Neural cell (in vitro differentiated cells): Measurements from ENCODE around the gene ADORA2B.

ENCODE experiments used
- CTCF ChIP-seq: fragments of 450-650 bp; IDR thresholded peaks from 2 replicates; pipeline ENCODE4 v1.5.1; 2014; ENCODE audit warnings: antibody characterized with exemption, mild to moderate bottlenecking, moderate library complexity; ENCODE audit not compliant: poor library complexity, severe bottlenecking
- EP300 ChIP-seq: fragments of 450-650 bp; conservative IDR thresholded peaks from 2 replicates; pipeline ENCODE4 v1.6.1; 2014; ENCODE audit warnings: antibody characterized with exemption, mild to moderate bottlenecking, moderate library complexity; ENCODE audit not compliant: poor library complexity, severe bottlenecking
- EZH2 ChIP-seq: fragments of 200-600, 300-800 bp; shearing (Covaris generic), sonication (generic); IDR thresholded peaks from 2 replicates; pipeline ENCODE4 v1.6.1; 2014; ENCODE audit warnings: antibody characterized with exemption, low read length, borderline replicate concordance, mild to moderate bottlenecking; ENCODE audit not compliant: insufficient read depth, poor library complexity, severe bottlenecking
- RAD21 ChIP-seq: fragments of 450-650 bp; conservative IDR thresholded peaks from 2 replicates; pipeline ENCODE4 v1.6.1; 2014; ENCODE audit warnings: antibody characterized with exemption, mild to moderate bottlenecking, moderate library complexity
- REST ChIP-seq: IDR thresholded peaks from 2 replicates; pipeline ENCODE4 v1.6.1; 2012; ENCODE audit warnings: borderline replicate concordance
- TAF1 ChIP-seq: IDR thresholded peaks from 2 replicates; pipeline ENCODE4 v1.6.1; 2012; ENCODE audit warnings: low read depth

GRCh38 chr17:15945527-15946191 is 729 bp downstream of the ADORA2B start:
- TF ChIP-seq CTCF (no peak), REST (no peak), RAD21 (no peak), TAF1 (no peak), EZH2 (no peak), EP300 (no peak)
